HCT116 (cell line): ENCODE measurements around the gene BCL2L15. TPM values are rescaled to one million over a fixed set of nuclear protein-coding genes. Genes with fewer than 3 reads are reported as not detected.

ENCODE experiments used
- ATAC-seq: fragments of 200-7000 bp; cut with Tn5 transposase; 2 replicates; pipeline ENCODE4 v1.9.1; 2020; ENCODE audit warnings: mild to moderate bottlenecking, moderate library complexity
- BruUV-seq: library from RNA; stranded (reverse); fragments of 400-500 nt; replicated peaks from 2 replicates; lab custom pipeline; 2021; lab: Mats Ljungman, UMichigan
- CTCF ChIA-PET: fragments of 300-600 bp; sonication (Branson Sonifier 250); formaldehyde crosslinking; loops from one replicate; lab custom pipeline; 2021; ENCODE audit warnings: antibody characterized with exemption; lab: Charles Lee
- POLR2A ChIA-PET: fragments of 300-600, 350-600 bp; sonication (Branson Sonifier 250); formaldehyde crosslinking; loops from one replicate; lab custom pipeline; 2021; ENCODE audit warnings: antibody characterized with exemption; lab: Charles Lee
- RAD21 ChIA-PET, 2 experiments: fragments of 300-600 bp; sonication (Branson Sonifier 250); formaldehyde crosslinking; loops; one replicate each; lab custom pipeline; 2023; ENCODE audit warnings: low total read pairs in 2 of 2; ENCODE audit not compliant: uncharacterized antibody in 2 of 2, unreplicated experiment in 2 of 2, low non-redundant PET in 1 of 2; lab: Charles Lee
- DNase-seq: peaks from one replicate; pipeline ENCODE4 v3.0.0-alpha.2; 2010; ENCODE audit warnings: low read depth, low spot score
- H2AFZ ChIP-seq: fragments of 200-600 bp; shearing (Covaris generic), sonication (generic); 2 replicates; pipeline ENCODE4 v1.6.1; 2017; ENCODE audit warnings: low read depth, mixed run types, mixed read lengths, antibody characterized with exemption, low read length; ENCODE audit not compliant: poor library complexity, severe bottlenecking
- H3K27ac ChIP-seq: 2 replicates; pipeline ENCODE4 v1.5.1; 2012; ENCODE audit warnings: low read depth, low read length
- H3K27me3 ChIP-seq: fragments of 200-600 bp; sonication (generic); 2 replicates; pipeline ENCODE4 v1.6.1; 2016; ENCODE audit warnings: mixed run types, low read length, mixed read lengths; ENCODE audit not compliant: insufficient read depth
- H3K36me3 ChIP-seq, 2 experiments: fragments of 200-500 bp in 1 of 2; fragments of 200-600 bp in 1 of 2; sonication (Bioruptor generic) in 1 of 2; sonication (generic) in 1 of 2; 2 replicates each; pipeline versions ENCODE4 v1.5.1 to v1.6.1; 2014 to 2016; ENCODE audit warnings: low read length in 2 of 2, inconsistent platforms in 1 of 2, mixed read lengths in 1 of 2, mixed run types in 1 of 2; ENCODE audit not compliant: insufficient read depth in 2 of 2, control insufficient read depth in 1 of 2
- H3K4me1 ChIP-seq, 2 experiments: fragments of 200-600 bp in 1 of 2; sonication (generic) in 1 of 2; 2 replicates each; pipeline versions ENCODE4 v1.5.1 to v1.6.1; 2012 to 2017; ENCODE audit warnings: low read length in 2 of 2, inconsistent platforms in 1 of 2, mild to moderate bottlenecking in 1 of 2, mixed read lengths in 1 of 2, mixed run types in 1 of 2, moderate library complexity in 1 of 2; ENCODE audit not compliant: insufficient read depth in 2 of 2, control insufficient read depth in 1 of 2
- H3K4me2 ChIP-seq: fragments of 200-600 bp; sonication (generic); 2 replicates; pipeline ENCODE4 v1.6.1; 2017; ENCODE audit warnings: mixed run types, low read length, mixed read lengths
- H3K4me3 ChIP-seq, 2 experiments: fragments of 200-600 bp in 1 of 2; sonication (generic) in 1 of 2; replicated peaks in 1 of 2; 2 replicates each; pipeline ENCODE4 v1.5.1; 2011 to 2016; ENCODE audit warnings: low read length in 2 of 2, control low read depth in 1 of 2, low read depth in 1 of 2, mild to moderate bottlenecking in 1 of 2, mixed read lengths in 1 of 2, mixed run types in 1 of 2
- H3K79me2 ChIP-seq: fragments of 200-600 bp; sonication (generic); 2 replicates; pipeline ENCODE4 v1.6.1; 2017; ENCODE audit warnings: mild to moderate bottlenecking, mixed run types, low read length, moderate library complexity, mixed read lengths; ENCODE audit not compliant: insufficient read depth
- H3K9ac ChIP-seq: fragments of 200-600 bp; sonication (generic); 2 replicates; pipeline ENCODE4 v1.6.1; 2016; ENCODE audit warnings: low read length, mixed read lengths
- H3K9me2 ChIP-seq: fragments of 200-600 bp; sonication (generic), shearing (Covaris generic); 2 replicates; pipeline ENCODE4 v1.6.1; 2017; ENCODE audit warnings: mixed run types, mild to moderate bottlenecking, moderate library complexity; ENCODE audit not compliant: insufficient read depth
- H3K9me3 ChIP-seq, 2 experiments: fragments of 200-500 bp in 1 of 2; fragments of 200-600 bp in 1 of 2; sonication (Bioruptor generic) in 1 of 2; sonication (generic) in 1 of 2; 2 replicates each; pipeline ENCODE4 v1.6.1; 2014 to 2017; ENCODE audit warnings: low read length in 2 of 2, mixed read lengths in 2 of 2, inconsistent platforms in 1 of 2, low read depth in 1 of 2, mild to moderate bottlenecking in 1 of 2, mixed run types in 1 of 2, moderate library complexity in 1 of 2; ENCODE audit not compliant: control insufficient read depth in 1 of 2, insufficient read depth in 1 of 2
- H4K20me1 ChIP-seq: fragments of 200-600 bp; sonication (generic), shearing (Covaris generic); 2 replicates; pipeline ENCODE4 v1.6.1; 2017; ENCODE audit warnings: mixed run types, mild to moderate bottlenecking, moderate library complexity; ENCODE audit not compliant: insufficient read depth
- ATF3 ChIP-seq: IDR thresholded peaks from 2 replicates; pipeline ENCODE4 v1.6.1; 2012
- CBX3 ChIP-seq: IDR thresholded peaks from 2 replicates; pipeline ENCODE4 v1.6.1; 2012; ENCODE audit warnings: low read depth
- EGR1 ChIP-seq: IDR thresholded peaks from 2 replicates; pipeline ENCODE4 v1.6.1; 2012; ENCODE audit warnings: low read depth
- ELF1 ChIP-seq: IDR thresholded peaks from 2 replicates; pipeline ENCODE4 v1.6.1; 2012; ENCODE audit warnings: low read depth, borderline replicate concordance
- EZH2phosphoT487 ChIP-seq: fragments of 200-600 bp; IDR thresholded peaks from 2 replicates; pipeline ENCODE4 v1.6.1; 2018; ENCODE audit warnings: antibody characterized with exemption, borderline replicate concordance
- FOSL1 ChIP-seq: IDR thresholded peaks from 2 replicates; pipeline ENCODE4 v1.6.1; 2012; ENCODE audit warnings: low read depth
- JUND ChIP-seq: IDR thresholded peaks from 2 replicates; pipeline ENCODE4 v1.6.1; 2012
- MAX ChIP-seq: IDR thresholded peaks from 2 replicates; pipeline ENCODE4 v1.6.1; 2012
- POLR2A ChIP-seq: IDR thresholded peaks from 2 replicates; pipeline ENCODE4 v1.7.0; 2011; ENCODE audit warnings: borderline replicate concordance; ENCODE audit not compliant: insufficient read depth, insufficient read length; ENCODE audit errors: extremely low read depth
- RAD21 ChIP-seq: IDR thresholded peaks from 2 replicates; pipeline ENCODE4 v1.6.1; 2012; ENCODE audit warnings: low read depth, mild to moderate bottlenecking
- SIN3A ChIP-seq: IDR thresholded peaks from 2 replicates; pipeline ENCODE4 v1.6.1; 2012; ENCODE audit warnings: low read depth
- SP1 ChIP-seq: IDR thresholded peaks from 2 replicates; pipeline ENCODE4 v1.6.1; 2012; ENCODE audit warnings: low read depth
- SRF ChIP-seq: IDR thresholded peaks from 2 replicates; pipeline ENCODE4 v1.6.1; 2012; ENCODE audit warnings: low read depth
- TCF7L2 ChIP-seq: IDR thresholded peaks from 2 replicates; pipeline ENCODE4 v1.7.0; 2011; ENCODE audit warnings: borderline replicate concordance, inconsistent platforms; ENCODE audit not compliant: insufficient read depth, insufficient read length; ENCODE audit errors: extremely low read depth
- YY1 ChIP-seq: IDR thresholded peaks from 2 replicates; pipeline ENCODE4 v1.6.1; 2011; ENCODE audit warnings: low read length, low read depth, moderate library complexity, mild to moderate bottlenecking; ENCODE audit not compliant: insufficient replicate concordance; ENCODE audit errors: extremely low read depth
- ZFX ChIP-seq: fragments of 450-650 bp; IDR thresholded peaks from 2 replicates; pipeline ENCODE4 v1.6.1; 2017
- ZNF274 ChIP-seq: fragments of 200-500 bp; sonication (Bioruptor generic); IDR thresholded peaks from 2 replicates; pipeline ENCODE4 v1.6.1; 2014; ENCODE audit warnings: mild to moderate bottlenecking, low read depth, low read length, inconsistent platforms
- intact Hi-C: fragments of 100-400 bp; cut with micrococcal nuclease; formaldehyde crosslinking; loops from 2 replicates; pipeline ENCODE4 v1.10.0; 2022
- total RNA-seq: library from RNA; stranded (reverse); gene quantifications from one replicate; pipeline ENCODE4 v1.2.1, GENCODE V29; 2021; ENCODE audit not compliant: unreplicated experiment

The BCL2L15 gene
- total RNA-seq, 1 experiment from 2014 or later, result 0.54 TPM

GRCh38 chr1:113930499-113931161, 43.2 kb upstream of the BCL2L15 start:
- intact Hi-C loops, result no loop called here
- Histone ChIP-seq H3K27ac (peak overlapping the region; percentile 48; the same call in 1 of the 2 replicates), H3K9me2 (no peaks in the 10 kb centered on the region), H3K79me2 (peaks cover 57% of the 10 kb centered on the region), H3K4me3 (peak overlapping the region; percentile 74 to 84), H3K9ac (peak overlapping the region; percentile 64), H3K27me3 (no peaks in the 10 kb centered on the region), H3K4me2 (peak overlapping the region; percentile 92), H3K9me3 (no peaks in the 10 kb centered on the region), H3K36me3 (no peaks in the 10 kb centered on the region), H4K20me1 (0 out of 2 replicates have a peak, but pooled peaks cover 2% of the 10 kb centered on the region), H2AFZ (no peak overlapping the region), H3K4me1 (peaks cover 13 to 29% of the 10 kb centered on the region in 2 experiments; a peak in 3 of 4 replicates)
- TF ChIP-seq POLR2A, result no peak
- no peak for TF ChIP-seq TCF7L2
- no peak for TF ChIP-seq CBX3
- TF ChIP-seq ELF1, result no peak
- TF ChIP-seq ZNF274, result no peak
- no peak for TF ChIP-seq SIN3A
- TF ChIP-seq SRF, result no peak
- TF ChIP-seq ATF3, result no peak
- no peak for TF ChIP-seq JUND
- TF ChIP-seq RAD21, result no peak
- no peak for TF ChIP-seq FOSL1
- TF ChIP-seq SP1, result no peak
- TF ChIP-seq EGR1, result no peak
- no peak for TF ChIP-seq EZH2phosphoT487
- TF ChIP-seq MAX, result no peak
- TF ChIP-seq ZFX, result no peak
- no peak for TF ChIP-seq YY1
- ChIA-PET CTCF (interaction anchor here (0.6 kb wide), 1 partner anchor 808 kb away, joined by 4 read pairs; no protein-coding TSS in a partner anchor), POLR2A (interaction anchor here (3.5 kb wide), 1 partner anchor 26 kb away, joined by 24 read pairs; the partner anchor contains the start of genes AP4B1 and DCLRE1B), RAD21 (no interaction called here)
- no TSS peak for BruUV-seq
- DNase-seq, result no peak
- ATAC-seq, result no peak
